Gastroesophageal sphincter (tissue), 3 donors: ENCODE data around the gene RUNX2.

Source experiments
- CTCF ChIP-seq, 4 experiments: fragments of 200-600 bp in 2 of 4; fragments of 450-650 bp in 2 of 4; sonication (generic) in 1 of 4; IDR thresholded peaks; one replicate each; pipeline ENCODE4 v1.5.1; 2017 to 2019; ENCODE audit warnings: antibody characterized with exemption in 4 of 4, mild to moderate bottlenecking in 2 of 4, moderate library complexity in 2 of 4
- EP300 ChIP-seq: sonication (generic); formaldehyde crosslinking; IDR thresholded peaks from one replicate; pipeline ENCODE4 v1.6.1; 2017; ENCODE audit warnings: antibody characterized with exemption, mild to moderate bottlenecking
- POLR2A ChIP-seq, 2 donors: fragments of 450-650 bp; IDR thresholded peaks; one replicate each; pipeline ENCODE4 v1.6.1; 2017; ENCODE audit warnings: antibody characterized with exemption in 2 of 2, mild to moderate bottlenecking in 2 of 2, moderate library complexity in 1 of 2
- POLR2AphosphoS5 ChIP-seq: sonication (generic); formaldehyde crosslinking; IDR thresholded peaks from one replicate; pipeline ENCODE4 v1.6.1; 2017; ENCODE audit warnings: antibody characterized with exemption

DNA sequence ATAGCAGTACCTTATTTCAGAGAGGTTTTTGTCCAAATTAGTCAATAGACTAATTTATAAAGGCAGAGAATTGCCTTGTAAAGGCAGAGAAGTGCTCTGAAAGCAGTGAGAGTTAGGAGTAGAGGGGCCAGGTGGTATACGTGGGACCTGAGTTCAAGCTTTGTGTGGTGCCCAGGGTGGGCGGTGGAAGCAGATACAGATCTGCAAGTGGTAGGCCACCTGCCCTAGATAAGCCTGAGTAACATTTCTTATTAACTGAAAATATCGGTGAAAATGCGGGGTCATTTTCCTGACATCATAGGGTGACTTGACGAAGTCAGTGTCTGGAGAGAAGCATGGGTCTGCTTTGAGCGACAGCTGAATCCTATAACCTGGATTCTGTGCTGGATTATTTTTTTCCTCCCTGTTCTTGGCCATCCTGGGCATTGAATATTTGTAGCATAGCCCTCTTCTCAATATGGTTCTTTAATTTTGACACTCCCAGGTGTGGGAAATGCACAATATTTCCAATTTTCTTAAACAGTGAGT lies 111.8 kb downstream of the RUNX2 start:
- TF ChIP-seq CTCF (IDR thresholded peaks at IDR 0.05) (no peak), EP300 (no peak), POLR2A (IDR thresholded peaks at IDR 0.05) (no peak), POLR2AphosphoS5 (no peak)
